ENCODE data around the gene ASB16.

- TF ChIP-seq CTCF (IDR thresholded peaks at IDR 0.05 in 8 of 11, conservative IDR thresholded peaks at IDR 0.05 in 3 of 11): no peak
- TF ChIP-seq POLR2AphosphoS5 (IDR thresholded peaks at IDR 0.05): peak in 2 of 3 donors; percentile 16 to 64
Measured at GRCh38 chr17:44193326-44194084, 23.0 kb downstream of the ASB16 start.

Data from spleen (tissue), 7 donors.